IgD-negative memory B cell (primary cell): Measurements from ENCODE around the gene DPP8. TPM values are rescaled to one million over a fixed set of nuclear protein-coding genes. Genes with fewer than 3 reads are reported as not detected.
A peak's percentile ranks its signal among the peaks of the same experiment; 100 is the strongest.

Source experiments
- H3K27ac Mint-ChIP-seq, 3 donors: one replicate each; pipeline ENCODE4 v1.8.0; 2020 to 2022; ENCODE audit warnings: mild to moderate bottlenecking in 3 of 3, mixed read lengths in 3 of 3, moderate library complexity in 1 of 3
- H3K27me3 Mint-ChIP-seq: one replicate; pipeline ENCODE4 v1.8.0; 2021; ENCODE audit warnings: mixed read lengths
- H3K36me3 Mint-ChIP-seq: one replicate; pipeline ENCODE4 v1.8.0; 2020; ENCODE audit warnings: mild to moderate bottlenecking, mixed read lengths
- H3K4me1 Mint-ChIP-seq, 3 donors: one replicate each; pipeline ENCODE4 v1.8.0; 2020 to 2022; ENCODE audit warnings: mixed read lengths in 3 of 3, mild to moderate bottlenecking in 1 of 3
- H3K4me3 Mint-ChIP-seq, 4 donors: one replicate each; pipeline ENCODE4 v1.8.0; 2020 to 2022; ENCODE audit warnings: mild to moderate bottlenecking in 4 of 4, mixed read lengths in 4 of 4, moderate library complexity in 3 of 4
- H3K9me3 Mint-ChIP-seq, 3 donors: one replicate each; pipeline ENCODE4 v1.8.0; 2020 to 2021; ENCODE audit warnings: mixed read lengths in 3 of 3, mild to moderate bottlenecking in 1 of 3
- polyA plus RNA-seq: library from polyadenylated mRNA; unstranded; fragments of 300-500 nt; fragmentation: Illumina TruSeq; gene quantifications from one replicate; pipeline ENCODE4 v1.2.3, GENCODE V29; 2021

DPP8 gene
- polyA plus RNA-seq, 1 donor from 2014 or later = 46.5 TPM

- H3K9me3 Mint-ChIP-seq = no peaks in the 10 kb centered on the region
- H3K27ac Mint-ChIP-seq = peak overlapping the region in 1 of 3 donors; percentile 56
- no peaks in the 10 kb centered on the region for H3K27me3 Mint-ChIP-seq
- no peaks in the 10 kb centered on the region for H3K36me3 Mint-ChIP-seq
- H3K4me3 Mint-ChIP-seq = peak overlapping the region in 1 of 4 donors; percentile 79
- H3K4me1 Mint-ChIP-seq = peaks cover 19 to 28% (median 22%) of the 10 kb centered on the region in 3 donors
These were observed 15.7 kb upstream of the DPP8 start for GRCh38 chr15:65533057-65533756.

GRCh38 chr15:65532738-65533051, 15.2 kb upstream of the DPP8 start:
- Mint-ChIP-seq H3K36me3 (no peaks in the 10 kb centered on the region), H3K9me3 (no peaks in the 10 kb centered on the region), H3K27ac (peak overlapping the region in 1 of 3 donors; percentile 56), H3K27me3 (no peaks in the 10 kb centered on the region), H3K4me1 (peaks cover 15 to 26% (median 22%) of the 10 kb centered on the region in 3 donors), H3K4me3 (peak overlapping the region in 1 of 4 donors; percentile 79)

GRCh38 chr15:65530318-65531111, 13.0 kb upstream of the DPP8 start, which contains the start of gene HACD3:
Gene HACD3 (plus strand): TSS chr15:65530463. CDS start chr15:65530632, 169 bp downstream.
- Mint-ChIP-seq H3K4me1 (peaks cover 15 to 26% (median 22%) of the 10 kb centered on the region in 3 donors), H3K27me3 (no peaks in the 10 kb centered on the region), H3K36me3 (no peaks in the 10 kb centered on the region), H3K27ac (peak within 1 kb of the TSS; percentile 19 to 92 (median 78)), H3K4me3 (peak within 1 kb of the TSS; percentile 85 to 94 (median 90)), H3K9me3 (no peaks in the 10 kb centered on the region)

DNA sequence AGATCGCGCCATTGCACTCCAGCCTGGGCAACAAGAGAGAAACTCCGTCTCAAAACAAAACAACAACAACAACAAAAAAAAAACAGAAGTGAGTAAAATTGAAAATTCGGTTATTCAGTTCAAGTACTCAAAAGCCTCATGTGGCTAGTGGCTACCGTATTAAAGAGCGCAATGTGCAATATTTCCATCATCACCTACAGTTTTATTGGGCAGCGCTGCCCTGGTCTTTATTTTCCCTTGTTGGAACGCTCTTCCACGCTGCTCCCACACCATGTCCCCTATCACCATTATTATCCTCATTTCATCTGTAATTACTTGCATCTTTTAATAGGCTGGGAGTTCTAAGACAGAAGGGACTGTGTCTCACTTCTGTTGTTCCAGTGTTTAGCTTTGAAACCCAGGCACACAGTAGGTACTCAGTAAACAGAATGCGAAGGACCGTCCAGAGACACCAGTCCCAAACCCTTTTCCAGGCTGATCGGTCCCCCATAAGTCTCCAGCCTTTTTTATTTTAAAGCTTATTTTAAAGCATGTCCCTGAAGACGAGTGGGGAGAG, 12.4 kb upstream of the DPP8 start:
- Mint-ChIP-seq H3K27ac (peak overlapping the region; percentile 19 to 92 (median 62)), H3K9me3 (no peaks in the 10 kb centered on the region), H3K27me3 (no peaks in the 10 kb centered on the region), H3K4me3 (peak overlapping the region; percentile 85 to 94 (median 90)), H3K4me1 (peaks cover 15 to 26% (median 18%) of the 10 kb centered on the region in 3 donors), H3K36me3 (no peaks in the 10 kb centered on the region)

DNA sequence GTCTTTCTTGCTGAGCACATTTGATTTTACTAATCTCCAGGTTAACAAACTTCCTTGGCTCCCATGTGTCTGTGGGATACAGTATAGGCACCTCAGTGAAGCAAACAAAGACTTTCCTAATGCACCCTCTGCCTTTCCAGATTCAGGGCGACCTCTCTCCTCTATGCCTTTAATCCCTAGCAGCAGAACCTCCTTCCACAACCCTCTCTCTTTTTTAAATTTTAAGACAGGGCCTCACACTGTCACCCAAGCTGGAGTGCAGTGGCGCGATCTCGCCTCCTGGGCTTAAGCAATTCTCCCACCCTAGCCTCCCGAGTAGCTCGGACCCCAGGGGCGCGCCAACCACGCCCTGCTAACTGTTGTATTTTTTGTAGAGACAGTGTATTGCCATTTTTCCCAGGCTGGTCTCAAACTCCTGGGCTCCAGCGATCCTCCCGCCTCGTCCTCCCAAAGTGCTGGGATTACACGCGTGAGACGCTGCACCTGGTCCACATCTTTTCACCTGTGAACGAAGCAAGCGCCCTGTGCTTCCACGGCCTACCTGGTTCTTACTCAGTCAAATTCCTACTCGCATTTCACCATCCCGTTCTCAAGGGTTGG, 11.1 kb upstream of the DPP8 start:
- H3K27ac Mint-ChIP-seq = peak overlapping the region in 1 of 3 donors; percentile 25
- no peaks in the 10 kb centered on the region for H3K9me3 Mint-ChIP-seq

GRCh38 chr15:65525622-65526021, 8.1 kb upstream of the DPP8 start:
- peak overlapping the region in 1 of 3 donors; percentile 5 for H3K27ac Mint-ChIP-seq
- no peaks in the 10 kb centered on the region for H3K27me3 Mint-ChIP-seq
- peak overlapping the region in 1 of 4 donors; percentile 33 for H3K4me3 Mint-ChIP-seq
- H3K36me3 Mint-ChIP-seq = no peaks in the 10 kb centered on the region
- peaks cover 4 to 6% (median 6%) of the 10 kb centered on the region in 3 donors for H3K4me1 Mint-ChIP-seq
- no peaks in the 10 kb centered on the region for H3K9me3 Mint-ChIP-seq

More for the DNA sequence above, 11.1 kb upstream of the DPP8 start:
- Mint-ChIP-seq H3K27me3 (no peaks in the 10 kb centered on the region), H3K36me3 (no peaks in the 10 kb centered on the region), H3K4me3 (peak overlapping the region in 3 of 4 donors; percentile 85 to 94 (median 93)), H3K4me1 (peaks cover 12 to 19% (median 14%) of the 10 kb centered on the region in 3 donors)

GRCh38 chr15:65524226-65524625, 6.7 kb upstream of the DPP8 start:
- Mint-ChIP-seq H3K27ac (no peak overlapping the region), H3K27me3 (no peaks in the 10 kb centered on the region), H3K36me3 (no peaks in the 10 kb centered on the region), H3K4me1 (peaks cover 0 to 1% (median 0%) of the 10 kb centered on the region in 3 donors), H3K9me3 (no peaks in the 10 kb centered on the region), H3K4me3 (no peak overlapping the region)

DNA sequence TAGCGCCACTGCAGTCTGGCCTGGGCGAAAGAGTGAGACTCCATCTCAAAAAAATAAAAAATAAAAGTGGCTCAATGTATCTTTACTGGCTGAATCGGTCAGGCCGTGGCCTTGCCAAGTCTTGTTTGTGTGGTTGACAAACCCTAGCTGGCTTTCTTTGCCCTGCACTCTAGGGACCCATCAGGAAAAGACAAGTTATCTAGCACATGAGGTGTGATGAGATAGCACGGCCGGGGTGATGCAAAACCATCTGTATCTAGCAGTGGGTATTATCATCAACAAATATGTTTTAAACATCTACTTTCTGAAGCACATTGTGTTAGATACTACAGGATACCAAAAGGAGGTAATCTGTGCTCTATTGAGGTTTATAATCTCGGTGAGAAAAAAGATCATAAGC, 3.9 kb upstream of the DPP8 start:
- peak overlapping the region in 1 of 3 donors; percentile 31 for H3K27ac Mint-ChIP-seq
- peak overlapping the region in 1 of 4 donors; percentile 50 for H3K4me3 Mint-ChIP-seq
- H3K27me3 Mint-ChIP-seq = no peaks in the 10 kb centered on the region
- peaks cover 3 to 5% (median 5%) of the 10 kb centered on the region in 3 donors for H3K4me1 Mint-ChIP-seq
- H3K36me3 Mint-ChIP-seq = peaks cover 2% of the 10 kb centered on the region
- H3K9me3 Mint-ChIP-seq = no peaks in the 10 kb centered on the region

DNA sequence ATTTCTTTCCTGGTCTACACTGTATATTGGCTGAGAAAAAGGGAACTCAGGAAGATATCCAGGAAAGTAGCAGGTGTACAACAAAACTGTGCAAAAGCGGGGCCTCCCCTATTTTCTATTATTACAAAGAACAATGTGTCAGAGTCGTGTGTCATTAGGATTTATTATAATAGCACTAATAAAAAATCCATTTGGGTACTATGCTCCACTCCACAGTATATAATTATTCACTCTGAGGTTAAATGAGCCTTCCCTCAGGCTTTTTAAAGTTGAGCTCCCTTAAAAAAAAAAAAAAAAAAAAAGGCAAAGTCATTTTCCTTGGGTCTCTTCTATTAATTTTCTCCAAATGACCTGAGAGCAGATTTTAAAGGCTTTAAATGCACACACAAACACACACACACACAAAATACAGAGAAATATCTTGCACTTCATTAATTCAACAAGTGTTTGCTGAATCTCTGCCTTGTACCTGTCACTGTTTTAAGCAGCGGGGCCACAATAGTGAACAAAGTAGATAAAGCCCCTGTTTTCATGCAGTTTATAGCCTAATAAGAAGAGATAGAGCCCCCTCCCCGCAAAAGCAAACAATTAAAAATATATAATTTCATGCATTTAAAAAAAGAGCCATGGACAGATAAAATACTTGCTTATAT, 1.3 kb upstream of the DPP8 start:
- Mint-ChIP-seq H3K27ac (no peak overlapping the region), H3K36me3 (peaks cover 2% of the 10 kb centered on the region), H3K9me3 (no peaks in the 10 kb centered on the region), H3K4me3 (peak overlapping the region in 1 of 4 donors; percentile 71), H3K4me1 (peaks cover 7 to 16% (median 11%) of the 10 kb centered on the region in 3 donors), H3K27me3 (no peaks in the 10 kb centered on the region)

DNA sequence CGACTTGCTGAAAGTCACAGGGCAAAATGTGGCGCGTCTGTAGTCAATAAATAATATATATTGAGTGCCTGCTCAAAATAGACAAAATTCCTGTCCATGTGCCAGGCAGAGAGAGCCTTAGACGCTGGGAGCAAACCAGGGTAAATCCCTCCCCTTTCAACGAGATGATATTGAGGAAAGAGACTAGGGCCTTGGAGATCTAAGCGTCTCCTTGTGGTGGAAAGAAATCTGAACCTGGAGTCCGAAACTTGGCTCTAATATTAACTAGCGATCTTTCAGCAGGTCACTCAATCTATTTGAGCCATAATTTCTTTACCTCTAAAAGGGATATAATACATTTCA, 348 bp upstream of the DPP8 start:
- H3K4me1 Mint-ChIP-seq = peaks cover 9 to 19% (median 11%) of the 10 kb centered on the region in 3 donors

GRCh38 chr15:65512807-65513416, 4.6 kb downstream of the DPP8 start:
- Mint-ChIP-seq H3K9me3 (no peaks in the 10 kb centered on the region), H3K36me3 (peaks cover 5% of the 10 kb centered on the region), H3K4me3 (peak overlapping the region in 2 of 4 donors; percentile 43 to 50), H3K27ac (peak overlapping the region in 1 of 3 donors; percentile 62), H3K27me3 (no peaks in the 10 kb centered on the region), H3K4me1 (peaks cover 15 to 23% (median 19%) of the 10 kb centered on the region in 3 donors)

More for the DNA sequence above, 348 bp upstream of the DPP8 start:
- H3K27ac Mint-ChIP-seq = peak overlapping the region; percentile 92 to 97 (median 94)
- no peaks in the 10 kb centered on the region for H3K9me3 Mint-ChIP-seq
- peaks cover 4% of the 10 kb centered on the region for H3K36me3 Mint-ChIP-seq
- peak overlapping the region; percentile 88 to 98 (median 94) for H3K4me3 Mint-ChIP-seq
- H3K27me3 Mint-ChIP-seq = no peaks in the 10 kb centered on the region

DNA sequence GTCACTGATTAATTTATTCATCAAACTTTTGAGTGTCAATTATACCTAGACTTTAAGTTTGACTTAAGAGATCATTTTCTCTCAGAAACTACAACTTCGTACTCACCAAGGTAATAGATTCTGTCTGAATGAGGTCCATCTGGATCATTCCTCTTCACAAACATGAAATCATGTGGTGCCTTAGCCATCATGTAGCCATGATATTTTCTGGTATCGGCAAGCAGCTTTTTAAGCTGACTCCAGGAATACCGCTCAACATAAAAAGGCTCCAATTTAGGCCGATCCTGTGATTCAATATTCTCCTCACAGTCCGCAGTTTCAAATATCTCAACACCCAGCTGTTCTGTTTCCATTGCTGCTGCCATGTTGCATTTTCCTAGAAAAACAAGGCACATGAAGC, 5.3 kb downstream of the DPP8 start:
- peaks cover 5% of the 10 kb centered on the region for H3K36me3 Mint-ChIP-seq

DNA sequence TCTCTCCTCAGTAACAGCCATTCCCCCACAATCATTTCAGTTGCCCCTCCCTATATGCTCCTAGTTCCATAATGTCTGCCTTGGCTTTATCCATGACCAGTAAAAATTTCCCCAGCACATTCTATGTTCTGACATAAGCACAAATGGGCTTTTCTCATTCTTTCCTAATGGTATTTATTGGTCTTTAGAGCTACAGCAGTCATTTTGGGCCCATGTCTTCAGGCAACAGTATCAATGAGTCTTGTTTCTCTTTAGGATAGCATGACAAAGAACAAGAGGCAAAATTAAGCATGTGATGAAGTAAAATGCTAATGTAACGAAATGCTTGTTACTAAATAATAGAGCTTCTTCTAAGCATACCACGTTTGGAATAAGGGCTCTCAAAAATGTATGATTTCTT, 8.2 kb downstream of the DPP8 start:
- peaks cover 3% of the 10 kb centered on the region for H3K36me3 Mint-ChIP-seq
- H3K4me3 Mint-ChIP-seq = peak overlapping the region in 1 of 4 donors; percentile 29
- peaks cover 8 to 12% (median 11%) of the 10 kb centered on the region in 3 donors for H3K4me1 Mint-ChIP-seq
- no peak overlapping the region for H3K27ac Mint-ChIP-seq
- H3K27me3 Mint-ChIP-seq = no peaks in the 10 kb centered on the region
- no peaks in the 10 kb centered on the region for H3K9me3 Mint-ChIP-seq

More for the DNA sequence above, 5.3 kb downstream of the DPP8 start:
- Mint-ChIP-seq H3K4me3 (peak overlapping the region in 1 of 4 donors; percentile 43), H3K27ac (peak overlapping the region in 1 of 3 donors; percentile 62), H3K4me1 (peaks cover 12 to 20% (median 14%) of the 10 kb centered on the region in 3 donors), H3K9me3 (no peaks in the 10 kb centered on the region), H3K27me3 (no peaks in the 10 kb centered on the region)

GRCh38 chr15:65494076-65494475, 23.4 kb downstream of the DPP8 start:
- H3K36me3 Mint-ChIP-seq = peaks cover 2% of the 10 kb centered on the region
- no peaks in the 10 kb centered on the region for H3K27me3 Mint-ChIP-seq
- no peak overlapping the region for H3K4me3 Mint-ChIP-seq
- peak overlapping the region in 1 of 3 donors; percentile 37 for H3K27ac Mint-ChIP-seq
- H3K4me1 Mint-ChIP-seq = peaks cover 0 to 2% (median 1%) of the 10 kb centered on the region in 3 donors
- no peaks in the 10 kb centered on the region for H3K9me3 Mint-ChIP-seq
